Activated T-cell treated with anti-CD3 and anti-CD28 coated beads, Interleukin-2, amount 50 U/mL, for 48 hours (primary cell): ENCODE data around the gene SMAD3.
A peak's percentile ranks its signal among the peaks of the same experiment; 100 is the strongest.
"Not testable (repeated sequence)": the region's sequence is repeated elsewhere in the genome, so short reads cannot be mapped to it uniquely, and the experiment has no call there.

ENCODE experiments used
- DNase-seq, 2 experiments: peaks; one replicate each; pipeline ENCODE4 v3.0.0-alpha.2; 2020

The SMAD3 gene

GRCh38 chr15:67063689-67064606 is 1.5 kb upstream of the SMAD3 start:
- DNase-seq: peak in 1 of 2 experiments; percentile 34

GRCh38 chr15:67064607-67065530 is 533 bp upstream of the SMAD3 start:
- DNase-seq: peak; percentile 54 to 58

- peak; percentile 56 to 63 for DNase-seq
Observed at GRCh38 chr15:67066041-67066958, 898 bp downstream of the SMAD3 start.

GRCh38 chr15:67066959-67067853 is 1.8 kb downstream of the SMAD3 start:
- DNase-seq: peak; percentile 45 to 50

- DNase-seq: peak in 1 of 2 experiments; percentile 41
Observed at GRCh38 chr15:67067930-67068551, 2.6 kb downstream of the SMAD3 start.

- peak; percentile 40 to 43 for DNase-seq
Observed at GRCh38 chr15:67068710-67069400, 3.5 kb downstream of the SMAD3 start.

- no peak for DNase-seq
Observed at GRCh38 chr15:67070150-67070549, 4.7 kb downstream of the SMAD3 start.

GRCh38 chr15:67070892-67071664 is 5.7 kb downstream of the SMAD3 start:
- DNase-seq: no peak

- no peak for DNase-seq
Observed at GRCh38 chr15:67072442-67072841, 7.0 kb downstream of the SMAD3 start.

- DNase-seq: no peak
Observed at GRCh38 chr15:67072958-67073357, 7.6 kb downstream of the SMAD3 start.

GRCh38 chr15:67074886-67075229 is 9.5 kb downstream of the SMAD3 start:
- no peak for DNase-seq

GRCh38 chr15:67075555-67076135 is 10.2 kb downstream of the SMAD3 start:
- DNase-seq: not testable (repeated sequence)

- DNase-seq: peak; percentile 62 to 70
Observed at GRCh38 chr15:67076147-67076843, 10.9 kb downstream of the SMAD3 start.

GRCh38 chr15:67077641-67078215 is 12.3 kb downstream of the SMAD3 start:
- no peak for DNase-seq

GRCh38 chr15:67079361-67079760 is 14.0 kb downstream of the SMAD3 start:
- DNase-seq: no peak

- no peak for DNase-seq
Observed at GRCh38 chr15:67080118-67080899, 14.9 kb downstream of the SMAD3 start.

GRCh38 chr15:67080900-67081431 is 15.6 kb downstream of the SMAD3 start:
- DNase-seq: peak; percentile 76 to 80
